Gastroesophageal sphincter (tissue), 4 donors: ENCODE results near the gene MAFF. TPM values are rescaled to one million over a fixed set of nuclear protein-coding genes. Genes with fewer than 3 reads are reported as not detected.

ENCODE experiments used
- ATAC-seq: fragments of 150-250 bp; one replicate; pipeline ENCODE4 v1.9.1; 2016; ENCODE audit warnings: mild to moderate bottlenecking, moderate library complexity
- H3K27ac ChIP-seq, 4 donors: fragments of 200-600 bp; sonication (generic) in 3 of 4; 1 replicate in 3 of 4; 2 replicates in 1 of 4; pipeline ENCODE4 v1.5.1; 2016 to 2019
- H3K27me3 ChIP-seq: fragments of 200-600 bp; sonication (generic); one replicate; pipeline ENCODE4 v1.5.1; 2019
- H3K36me3 ChIP-seq, 2 donors: fragments of 200-600 bp; sonication (generic); one replicate each; pipeline ENCODE4 v1.5.1; 2019; ENCODE audit warnings: control low read depth in 1 of 2
- H3K4me1 ChIP-seq, 3 donors: fragments of 200-600 bp; sonication (generic); 1 replicate in 2 of 3; 2 replicates in 1 of 3; pipeline ENCODE4 v1.5.1; 2016 to 2019; ENCODE audit warnings: control low read depth in 2 of 3
- H3K4me3 ChIP-seq, 2 donors: fragments of 200-600 bp; sonication (generic); one replicate each; pipeline ENCODE4 v1.5.1; 2019; ENCODE audit warnings: mild to moderate bottlenecking in 1 of 2, moderate library complexity in 1 of 2
- H3K9me3 ChIP-seq, 3 donors: fragments of 200-600 bp; sonication (generic); one replicate each; pipeline ENCODE4 v1.5.1; 2017 to 2019; ENCODE audit warnings: control low read depth in 2 of 3
- EP300 ChIP-seq: sonication (generic); formaldehyde crosslinking; IDR thresholded peaks from one replicate; pipeline ENCODE4 v1.6.1; 2017; ENCODE audit warnings: antibody characterized with exemption, mild to moderate bottlenecking
- POLR2A ChIP-seq, 2 donors: fragments of 450-650 bp; IDR thresholded peaks; one replicate each; pipeline ENCODE4 v1.6.1; 2017; ENCODE audit warnings: antibody characterized with exemption in 2 of 2, mild to moderate bottlenecking in 2 of 2, moderate library complexity in 1 of 2
- POLR2AphosphoS5 ChIP-seq: sonication (generic); formaldehyde crosslinking; IDR thresholded peaks from one replicate; pipeline ENCODE4 v1.6.1; 2017; ENCODE audit warnings: antibody characterized with exemption
- WGBS, 2 donors: methylation state at CpG; one replicate each; pipeline ENCODE4 v1.1.5; 2018; ENCODE audit warnings: low coverage in 1 of 2; 5-methylcytosine and 5-hydroxymethylcytosine counted together
- total RNA-seq, 4 donors: library from RNA; depleted of rRNA; stranded (reverse); fragments of >200 nt; gene quantifications; one replicate each; pipeline ENCODE4 v1.1.0, GENCODE V29; 2016
- TF ChIP-seq, protein P1 (sequence below), 4 experiments: fragments of 200-600 bp in 2 of 4; fragments of 450-650 bp in 2 of 4; sonication (generic) in 1 of 4; IDR thresholded peaks; one replicate each; pipeline ENCODE4 v1.5.1; 2017 to 2019; ENCODE audit warnings: antibody characterized with exemption in 4 of 4, mild to moderate bottlenecking in 2 of 4, moderate library complexity in 2 of 4

Gene MAFF
- total RNA-seq, 4 donors from 2014 or later, result 21.2 to 93.7 (median 51.2) TPM

GRCh38 chr22:38240734-38241252 is 39.0 kb downstream of the MAFF start:
- H3K27me3 ChIP-seq, result no peaks in the 10 kb centered on the region
- H3K36me3 ChIP-seq, result peaks cover 0 to 46% of the 10 kb centered on the region in 2 donors
- no peak overlapping the region for H3K4me3 ChIP-seq
- ATAC-seq, result peak; percentile 46
- H3K9me3 ChIP-seq, result no peaks in the 10 kb centered on the region
- WGBS, 2 donors, result 44 to 63% methylated on average over 3 to 6 of the region's 6 CpGs
- H3K27ac ChIP-seq, result peak overlapping the region in 2 of 4 donors; percentile 35 to 49
- TF ChIP-seq POLR2AphosphoS5 (no peak), POLR2A (IDR thresholded peaks at IDR 0.05) (no peak)
- H3K4me1 ChIP-seq, result peaks cover 0 to 71% (median 26%) of the 10 kb centered on the region in 3 donors

GRCh38 chr22:38243007-38243765 is 41.4 kb downstream of the MAFF start:
- Histone ChIP-seq H3K9me3 (no peaks in the 10 kb centered on the region), H3K27ac (peak overlapping the region in 3 of 4 donors; percentile 50 to 56 (median 55)), H3K4me3 (no peak overlapping the region), H3K4me1 (peaks cover 0 to 79% (median 40%) of the 10 kb centered on the region in 3 donors), H3K36me3 (peaks cover 0 to 49% of the 10 kb centered on the region in 2 donors), H3K27me3 (no peaks in the 10 kb centered on the region)
- TF ChIP-seq, protein P1, sequence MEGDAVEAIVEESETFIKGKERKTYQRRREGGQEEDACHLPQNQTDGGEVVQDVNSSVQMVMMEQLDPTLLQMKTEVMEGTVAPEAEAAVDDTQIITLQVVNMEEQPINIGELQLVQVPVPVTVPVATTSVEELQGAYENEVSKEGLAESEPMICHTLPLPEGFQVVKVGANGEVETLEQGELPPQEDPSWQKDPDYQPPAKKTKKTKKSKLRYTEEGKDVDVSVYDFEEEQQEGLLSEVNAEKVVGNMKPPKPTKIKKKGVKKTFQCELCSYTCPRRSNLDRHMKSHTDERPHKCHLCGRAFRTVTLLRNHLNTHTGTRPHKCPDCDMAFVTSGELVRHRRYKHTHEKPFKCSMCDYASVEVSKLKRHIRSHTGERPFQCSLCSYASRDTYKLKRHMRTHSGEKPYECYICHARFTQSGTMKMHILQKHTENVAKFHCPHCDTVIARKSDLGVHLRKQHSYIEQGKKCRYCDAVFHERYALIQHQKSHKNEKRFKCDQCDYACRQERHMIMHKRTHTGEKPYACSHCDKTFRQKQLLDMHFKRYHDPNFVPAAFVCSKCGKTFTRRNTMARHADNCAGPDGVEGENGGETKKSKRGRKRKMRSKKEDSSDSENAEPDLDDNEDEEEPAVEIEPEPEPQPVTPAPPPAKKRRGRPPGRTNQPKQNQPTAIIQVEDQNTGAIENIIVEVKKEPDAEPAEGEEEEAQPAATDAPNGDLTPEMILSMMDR (IDR thresholded peaks at IDR 0.05), result no peak
- no peak for TF ChIP-seq POLR2A (IDR thresholded peaks at IDR 0.05)
- TF ChIP-seq EP300, result no peak
- TF ChIP-seq POLR2AphosphoS5, result no peak
- 29 to 57% methylated on average over 1 to 5 of the region's 20 CpGs for WGBS, 2 donors
- no peak for ATAC-seq

GRCh38 chr22:38244106-38244505 is 42.3 kb downstream of the MAFF start:
- Histone ChIP-seq H3K4me3 (no peak overlapping the region), H3K9me3 (no peaks in the 10 kb centered on the region), H3K4me1 (peaks cover 0 to 73% (median 31%) of the 10 kb centered on the region in 3 donors), H3K27ac (peak overlapping the region in 1 of 4 donors; percentile 55), H3K36me3 (peaks cover 0 to 49% of the 10 kb centered on the region in 2 donors), H3K27me3 (no peaks in the 10 kb centered on the region)
- ATAC-seq, result no peak
- TF ChIP-seq, protein P1 (IDR thresholded peaks at IDR 0.05), result no peak
- TF ChIP-seq POLR2A (IDR thresholded peaks at IDR 0.05) (no peak), POLR2AphosphoS5 (no peak), EP300 (no peak)
- 71 to 100% methylated on average over 1 to 4 of the region's 4 CpGs for WGBS, 2 donors

- TF ChIP-seq POLR2A (IDR thresholded peaks at IDR 0.05) (no peak), EP300 (no peak), POLR2AphosphoS5 (no peak)
- TF ChIP-seq, protein P1 (IDR thresholded peaks at IDR 0.05), result no peak
- Histone ChIP-seq H3K27ac (peak overlapping the region in 3 of 4 donors; percentile 71 to 73 (median 72)), H3K36me3 (peaks cover 0 to 49% of the 10 kb centered on the region in 2 donors), H3K4me3 (no peak overlapping the region), H3K9me3 (no peaks in the 10 kb centered on the region), H3K27me3 (no peaks in the 10 kb centered on the region), H3K4me1 (peaks cover 0 to 69% (median 33%) of the 10 kb centered on the region in 3 donors)
- no peak for ATAC-seq
- WGBS, 2 donors, result 67 to 92% methylated on average over 1 to 2 of the region's 19 CpGs
Observed at GRCh38 chr22:38246046-38246658, 44.4 kb downstream of the MAFF start.

GRCh38 chr22:38246692-38247091 is 44.9 kb downstream of the MAFF start:
- TF ChIP-seq EP300 (no peak), POLR2A (IDR thresholded peaks at IDR 0.05) (no peak), POLR2AphosphoS5 (no peak)
- TF ChIP-seq, protein P1 (IDR thresholded peaks at IDR 0.05), result no peak
- peak overlapping the region in 3 of 4 donors; percentile 71 to 73 (median 72) for H3K27ac ChIP-seq
- peaks cover 0 to 49% of the 10 kb centered on the region in 2 donors for H3K36me3 ChIP-seq
- peak; percentile 73 for ATAC-seq
- WGBS, 2 donors, result 18% methylated on average over 5 of the region's 5 CpGs; no CpG with 5 or more reads in 1 of the 2 donors
- no peaks in the 10 kb centered on the region for H3K27me3 ChIP-seq
- H3K4me3 ChIP-seq, result no peak overlapping the region
- H3K9me3 ChIP-seq, result no peaks in the 10 kb centered on the region
- peaks cover 0 to 71% (median 39%) of the 10 kb centered on the region in 3 donors for H3K4me1 ChIP-seq
